Measurements from ENCODE around the gene INF2. TPM values are rescaled to one million over a fixed set of nuclear protein-coding genes. Genes with fewer than 3 reads are reported as not detected.
A peak's percentile ranks its signal among the peaks of the same experiment; 100 is the strongest.

The INF2 gene
- total RNA-seq, 1 donor from 2014 or later, result 126 TPM

GRCh38 chr14:104680056-104680805 is 9.2 kb upstream of the INF2 start:
- H4K20me1 ChIP-seq (ENCODE audit: insufficient read depth, low read length), result no peaks in the 10 kb centered on the region
- FAIRE-seq, result no peak
- no peaks in the 10 kb centered on the region for H3K9me3 Mint-ChIP-seq (ENCODE audit: unreplicated experiment)
- H3K27me3 Mint-ChIP-seq (ENCODE audit: low read depth, unreplicated experiment), result no peaks in the 10 kb centered on the region
- peak overlapping the region; percentile 81 for H3K4me2 ChIP-seq (ENCODE audit: low read length)
- peak; percentile 77 for DNase-seq (ENCODE audit: low read depth)
- H3K4me1 Mint-ChIP-seq (ENCODE audit: low read depth, unreplicated experiment), result peaks cover 48% of the 10 kb centered on the region
- H3K27me3 ChIP-seq (ENCODE audit: insufficient read depth, low read length), result no peaks in the 10 kb centered on the region
- no peaks in the 10 kb centered on the region for H3K9me3 ChIP-seq (ENCODE audit: insufficient read depth, low read depth, low read length)
- H3K79me2 ChIP-seq (ENCODE audit: insufficient read depth, low read length), result no peaks in the 10 kb centered on the region
- no peak overlapping the region for H3K4me3 Mint-ChIP-seq (ENCODE audit: unreplicated experiment)
- no peak overlapping the region for H3K4me3 ChIP-seq (ENCODE audit: insufficient read depth, low read depth, low read length)
- peak overlapping the region; percentile 97 for H3K27ac ChIP-seq (ENCODE audit: low read depth, low read length)
- peaks cover 64% of the 10 kb centered on the region for H3K4me1 ChIP-seq (ENCODE audit: insufficient read depth, low read length)
- H3K9ac ChIP-seq (ENCODE audit: low read length), result peak overlapping the region; percentile 80
- no peaks in the 10 kb centered on the region for H3K36me3 Mint-ChIP-seq (ENCODE audit: low read depth, unreplicated experiment)
- peak overlapping the region; percentile 65 for H2AFZ ChIP-seq (ENCODE audit: low read depth, low read length)
- H3K27ac Mint-ChIP-seq (ENCODE audit: unreplicated experiment), result peak overlapping the region; percentile 99
- TF ChIP-seq EZH2 (IDR thresholded peaks at IDR 0.05; ENCODE audit: insufficient read depth, low read length), result no peak
- TF ChIP-seq, protein P1, sequence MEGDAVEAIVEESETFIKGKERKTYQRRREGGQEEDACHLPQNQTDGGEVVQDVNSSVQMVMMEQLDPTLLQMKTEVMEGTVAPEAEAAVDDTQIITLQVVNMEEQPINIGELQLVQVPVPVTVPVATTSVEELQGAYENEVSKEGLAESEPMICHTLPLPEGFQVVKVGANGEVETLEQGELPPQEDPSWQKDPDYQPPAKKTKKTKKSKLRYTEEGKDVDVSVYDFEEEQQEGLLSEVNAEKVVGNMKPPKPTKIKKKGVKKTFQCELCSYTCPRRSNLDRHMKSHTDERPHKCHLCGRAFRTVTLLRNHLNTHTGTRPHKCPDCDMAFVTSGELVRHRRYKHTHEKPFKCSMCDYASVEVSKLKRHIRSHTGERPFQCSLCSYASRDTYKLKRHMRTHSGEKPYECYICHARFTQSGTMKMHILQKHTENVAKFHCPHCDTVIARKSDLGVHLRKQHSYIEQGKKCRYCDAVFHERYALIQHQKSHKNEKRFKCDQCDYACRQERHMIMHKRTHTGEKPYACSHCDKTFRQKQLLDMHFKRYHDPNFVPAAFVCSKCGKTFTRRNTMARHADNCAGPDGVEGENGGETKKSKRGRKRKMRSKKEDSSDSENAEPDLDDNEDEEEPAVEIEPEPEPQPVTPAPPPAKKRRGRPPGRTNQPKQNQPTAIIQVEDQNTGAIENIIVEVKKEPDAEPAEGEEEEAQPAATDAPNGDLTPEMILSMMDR (IDR thresholded peaks at IDR 0.05; ENCODE audit: insufficient read depth, low read depth, low read length), result no peak
- no peaks in the 10 kb centered on the region for H3K36me3 ChIP-seq (ENCODE audit: insufficient read depth, low read length)

DNA sequence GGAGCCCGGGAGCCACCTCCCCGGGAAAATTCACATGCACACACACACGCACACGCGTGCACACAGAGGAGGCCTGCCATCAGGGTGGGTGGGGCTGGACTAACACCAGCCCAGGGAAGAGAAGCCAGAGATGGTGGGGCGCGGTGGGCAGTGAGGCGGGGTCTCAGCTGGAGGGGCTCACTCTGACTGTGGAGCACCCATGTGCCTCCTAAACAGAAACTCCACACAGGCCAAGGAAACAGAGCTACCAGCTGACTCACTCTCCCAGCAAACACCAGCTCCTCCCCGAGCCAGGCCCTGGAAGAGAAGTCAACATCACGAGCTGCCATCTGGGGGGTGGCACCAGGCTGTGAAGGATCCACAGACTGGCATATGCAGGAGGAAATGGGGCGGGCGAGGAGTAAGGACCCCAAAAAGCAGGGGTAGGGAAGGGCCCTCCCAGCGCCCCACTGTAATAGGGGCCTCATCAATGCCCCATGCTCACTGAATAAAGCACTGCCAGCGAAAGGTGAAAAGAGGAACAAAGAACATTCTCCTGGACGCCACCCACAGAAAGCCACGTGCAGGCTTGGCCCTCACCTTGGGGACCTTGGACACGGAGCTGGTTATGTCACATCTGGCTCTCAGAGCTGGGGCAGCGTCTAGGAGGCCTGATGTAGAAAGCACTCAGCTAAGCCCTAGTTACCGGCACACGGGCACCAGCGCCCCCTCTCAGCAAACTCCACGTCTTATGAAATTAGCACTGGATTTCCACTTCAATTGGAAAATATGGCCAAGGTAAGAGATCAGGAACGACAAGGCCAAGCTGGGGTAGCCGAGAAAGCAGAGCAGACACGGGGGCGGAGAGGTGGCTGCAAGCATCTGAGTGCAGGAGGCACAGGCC is 8.4 kb upstream of the INF2 start:
- no peaks in the 10 kb centered on the region for H3K36me3 Mint-ChIP-seq (ENCODE audit: low read depth, unreplicated experiment)
- Histone ChIP-seq H3K4me1 (ENCODE audit: insufficient read depth, low read length) (peaks cover 64% of the 10 kb centered on the region), H3K36me3 (ENCODE audit: insufficient read depth, low read length) (no peaks in the 10 kb centered on the region), H3K4me2 (ENCODE audit: low read length) (peak overlapping the region; percentile 81), H3K79me2 (ENCODE audit: insufficient read depth, low read length) (no peaks in the 10 kb centered on the region), H4K20me1 (ENCODE audit: insufficient read depth, low read length) (no peaks in the 10 kb centered on the region), H3K9ac (ENCODE audit: low read length) (peak overlapping the region; percentile 80), H3K9me3 (ENCODE audit: insufficient read depth, low read depth, low read length) (no peaks in the 10 kb centered on the region), H3K27ac (ENCODE audit: low read depth, low read length) (peak overlapping the region; percentile 97), H3K27me3 (ENCODE audit: insufficient read depth, low read length) (no peaks in the 10 kb centered on the region), H2AFZ (ENCODE audit: low read depth, low read length) (peak overlapping the region; percentile 68), H3K4me3 (ENCODE audit: insufficient read depth, low read depth, low read length) (no peak overlapping the region)
- FAIRE-seq (no peak), DNase-seq (ENCODE audit: low read depth) (peak; percentile 80)
- H3K9me3 Mint-ChIP-seq (ENCODE audit: unreplicated experiment), result no peaks in the 10 kb centered on the region
- H3K27me3 Mint-ChIP-seq (ENCODE audit: low read depth, unreplicated experiment), result no peaks in the 10 kb centered on the region
- no peak for TF ChIP-seq EZH2 (IDR thresholded peaks at IDR 0.05; ENCODE audit: insufficient read depth, low read length)
- TF ChIP-seq, protein P1 (IDR thresholded peaks at IDR 0.05; ENCODE audit: insufficient read depth, low read depth, low read length), result no peak
- H3K4me3 Mint-ChIP-seq (ENCODE audit: unreplicated experiment), result peak overlapping the region; percentile 68
- peaks cover 48% of the 10 kb centered on the region for H3K4me1 Mint-ChIP-seq (ENCODE audit: low read depth, unreplicated experiment)
- peak overlapping the region; percentile 99 for H3K27ac Mint-ChIP-seq (ENCODE audit: unreplicated experiment)
